ENCODE measurements around the gene RNF212B. TPM values are rescaled to one million over a fixed set of nuclear protein-coding genes. Genes with fewer than 3 reads are reported as not detected.

RNF212B gene
- total RNA-seq, 1 experiment from 2014 or later, result 0.39 TPM

DNA sequence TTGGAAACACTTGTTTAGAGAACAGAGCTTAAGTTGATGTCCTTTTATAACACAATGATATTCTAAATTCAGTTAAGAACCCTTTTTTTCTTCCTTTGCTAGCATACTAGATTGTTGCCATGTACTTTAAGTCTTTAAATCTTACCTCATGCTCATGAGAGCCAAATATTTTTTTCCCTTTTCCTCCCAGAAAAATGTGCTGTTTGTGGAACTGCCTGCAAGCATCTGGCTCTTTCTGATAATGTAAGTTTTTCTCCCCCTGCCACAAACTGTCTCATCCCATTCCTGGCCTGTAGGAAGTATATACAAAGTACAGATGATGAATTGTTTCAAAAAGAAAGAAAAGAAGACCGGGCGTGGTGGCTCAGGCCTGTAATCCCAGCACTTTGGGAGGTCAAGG is 5.3 kb downstream of the RNF212B start:
- H3K9me3 Mint-ChIP-seq, result no peaks in the 10 kb centered on the region

More for the DNA sequence above, 5.3 kb downstream of the RNF212B start:
- Histone ChIP-seq H3K27ac (ENCODE audit: insufficient read length, low read depth, low read length) (no peak overlapping the region), H3K23me2 (ENCODE audit: insufficient read length, low read depth, low read length, poor library complexity, severe bottlenecking) (peaks cover under 1% of the 10 kb centered on the region), H2BK15ac (ENCODE audit: low read depth, low read length) (no peak overlapping the region), H3K14ac (ENCODE audit: insufficient read depth, low read length) (no peak overlapping the region), H3T11ph (ENCODE audit: low read length) (no peak overlapping the region), H2AK5ac (ENCODE audit: insufficient read length, low read length) (no peak overlapping the region), H4K8ac (replicated peaks; ENCODE audit: insufficient read length, low read depth, low read length) (no peak overlapping the region), H3K18ac (ENCODE audit: insufficient read length, low read depth, low read length) (no peak overlapping the region), H4K91ac (ENCODE audit: insufficient read length, low read depth, low read length) (no peak overlapping the region), H3K4ac (ENCODE audit: low read depth, low read length) (no peak overlapping the region), H3K79me2 (ENCODE audit: insufficient read depth, low read length) (no peaks in the 10 kb centered on the region), H2BK20ac (ENCODE audit: low read depth, low read length, poor library complexity, severe bottlenecking) (no peak overlapping the region), H4K20me1 (ENCODE audit: control insufficient read depth, insufficient read depth, insufficient read length) (no peaks in the 10 kb centered on the region), H2BK120ac (ENCODE audit: low read depth, low read length, poor library complexity, severe bottlenecking) (no peak overlapping the region), H3K9ac (ENCODE audit: extremely low read depth, insufficient read length, low read length) (no peak overlapping the region), H3K9me3 (ENCODE audit: control insufficient read depth, low read depth, low read length) (no peaks in the 10 kb centered on the region), H3K4me1 (ENCODE audit: insufficient read depth, low read length) (peaks cover 2% of the 10 kb centered on the region; the same call in 1 of the 2 replicates), H4K5ac (ENCODE audit: insufficient read length, low read depth, low read length) (no peak overlapping the region), H2BK12ac (ENCODE audit: insufficient read length, low read depth, low read length) (no peak overlapping the region), H2AFZ (ENCODE audit: low read length) (no peak overlapping the region), H3K56ac (ENCODE audit: insufficient read length, low read depth, low read length) (no peak overlapping the region), H3K27me3 (ENCODE audit: insufficient read depth, low read length) (no peaks in the 10 kb centered on the region), H3K4me2 (ENCODE audit: insufficient read depth, insufficient read length, low read length) (no peak overlapping the region), H3K23ac (ENCODE audit: insufficient read length, low read depth, low read length) (no peak overlapping the region), H3K79me1 (ENCODE audit: insufficient read depth, low read depth, low read length, poor library complexity, severe bottlenecking) (no peaks in the 10 kb centered on the region), H2BK5ac (ENCODE audit: insufficient read length, low read length) (no peak overlapping the region)
- peaks cover 1 to 3% of the 10 kb centered on the region in 2 experiments for H3K4me1 Mint-ChIP-seq
- no peak overlapping the region for H3K4me3 Mint-ChIP-seq
- TF ChIP-seq, protein P1, sequence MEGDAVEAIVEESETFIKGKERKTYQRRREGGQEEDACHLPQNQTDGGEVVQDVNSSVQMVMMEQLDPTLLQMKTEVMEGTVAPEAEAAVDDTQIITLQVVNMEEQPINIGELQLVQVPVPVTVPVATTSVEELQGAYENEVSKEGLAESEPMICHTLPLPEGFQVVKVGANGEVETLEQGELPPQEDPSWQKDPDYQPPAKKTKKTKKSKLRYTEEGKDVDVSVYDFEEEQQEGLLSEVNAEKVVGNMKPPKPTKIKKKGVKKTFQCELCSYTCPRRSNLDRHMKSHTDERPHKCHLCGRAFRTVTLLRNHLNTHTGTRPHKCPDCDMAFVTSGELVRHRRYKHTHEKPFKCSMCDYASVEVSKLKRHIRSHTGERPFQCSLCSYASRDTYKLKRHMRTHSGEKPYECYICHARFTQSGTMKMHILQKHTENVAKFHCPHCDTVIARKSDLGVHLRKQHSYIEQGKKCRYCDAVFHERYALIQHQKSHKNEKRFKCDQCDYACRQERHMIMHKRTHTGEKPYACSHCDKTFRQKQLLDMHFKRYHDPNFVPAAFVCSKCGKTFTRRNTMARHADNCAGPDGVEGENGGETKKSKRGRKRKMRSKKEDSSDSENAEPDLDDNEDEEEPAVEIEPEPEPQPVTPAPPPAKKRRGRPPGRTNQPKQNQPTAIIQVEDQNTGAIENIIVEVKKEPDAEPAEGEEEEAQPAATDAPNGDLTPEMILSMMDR (conservative IDR thresholded peaks at IDR 0.05), result no peak
- no peak for DNase-seq
- no peaks in the 10 kb centered on the region for H3K36me3 Mint-ChIP-seq (ENCODE audit: insufficient read depth in 1 of 3, low read depth in 3 of 3)
- no peak overlapping the region for H3K27ac Mint-ChIP-seq
- H3K27me3 Mint-ChIP-seq (ENCODE audit: low read depth), result no peaks in the 10 kb centered on the region
- WGBS (ENCODE audit: extremely low coverage, insufficient read length, low lambda C conversion rate), result no CpG with 5 or more reads among the region's 2 CpGs
